Nephron (organoid): ENCODE measurements around the gene MAPK9.

Experiments
- H3K27ac Mint-ChIP-seq, 3 experiments: 2 replicates each; pipeline ENCODE4 v1.8.0; 2020; ENCODE audit warnings: mixed read lengths in 3 of 3, mild to moderate bottlenecking in 2 of 3, moderate library complexity in 1 of 3
- H3K27me3 Mint-ChIP-seq: 2 replicates; pipeline ENCODE4 v1.8.0; 2021; ENCODE audit warnings: low read depth, mild to moderate bottlenecking, moderate library complexity, mixed read lengths
- H3K36me3 Mint-ChIP-seq: 2 replicates; pipeline ENCODE4 v1.8.0; 2020; ENCODE audit warnings: low read depth, mixed read lengths
- H3K4me1 Mint-ChIP-seq: 2 replicates; pipeline ENCODE4 v1.8.0; 2020; ENCODE audit warnings: mixed read lengths
- H3K4me3 Mint-ChIP-seq, 3 experiments: 2 replicates each; pipeline ENCODE4 v1.8.0; 2020; ENCODE audit warnings: mild to moderate bottlenecking in 3 of 3, mixed read lengths in 3 of 3, moderate library complexity in 2 of 3
- H3K9me3 Mint-ChIP-seq: 2 replicates; pipeline ENCODE4 v1.8.0; 2020; ENCODE audit warnings: mixed read lengths
- CTCF ChIP-seq, 3 experiments: fragments of 200-600 bp; sonication (generic); IDR thresholded peaks; one replicate each; pipeline ENCODE4 v1.5.0; 2021; ENCODE audit warnings: antibody characterized with exemption in 3 of 3; ENCODE audit not compliant: unreplicated experiment in 3 of 3

Gene MAPK9

GRCh38 chr5:180194410-180195345, 97.2 kb downstream of the MAPK9 start:
- no peak overlapping the region for H3K4me3 Mint-ChIP-seq
- no peak for TF ChIP-seq CTCF (IDR thresholded peaks at IDR 0.05; ENCODE audit: unreplicated experiment in 3 of 3)
- H3K9me3 Mint-ChIP-seq: peaks cover 3% of the 10 kb centered on the region
- H3K27me3 Mint-ChIP-seq: peaks cover 5% of the 10 kb centered on the region
- H3K4me1 Mint-ChIP-seq: no peaks in the 10 kb centered on the region
- H3K27ac Mint-ChIP-seq: peak overlapping the region in 1 of 3 experiments; percentile 38
- no peaks in the 10 kb centered on the region for H3K36me3 Mint-ChIP-seq

- Mint-ChIP-seq H3K27me3 (peaks cover 5% of the 10 kb centered on the region), H3K27ac (no peak overlapping the region), H3K9me3 (peaks cover 9% of the 10 kb centered on the region), H3K4me3 (no peak overlapping the region), H3K36me3 (no peaks in the 10 kb centered on the region), H3K4me1 (no peaks in the 10 kb centered on the region)
- no peak for TF ChIP-seq CTCF (IDR thresholded peaks at IDR 0.05; ENCODE audit: unreplicated experiment in 3 of 3)
Measured at GRCh38 chr5:180193749-180194375, 98.0 kb downstream of the MAPK9 start.

GRCh38 chr5:180191716-180192115, 100.2 kb downstream of the MAPK9 start:
- no peak overlapping the region for H3K27ac Mint-ChIP-seq
- peaks cover 18% of the 10 kb centered on the region for H3K9me3 Mint-ChIP-seq
- no peak overlapping the region for H3K4me3 Mint-ChIP-seq
- TF ChIP-seq CTCF (IDR thresholded peaks at IDR 0.05; ENCODE audit: unreplicated experiment in 3 of 3): no peak
- no peaks in the 10 kb centered on the region for H3K4me1 Mint-ChIP-seq
- H3K36me3 Mint-ChIP-seq: no peaks in the 10 kb centered on the region
- peaks cover 5% of the 10 kb centered on the region for H3K27me3 Mint-ChIP-seq

- Mint-ChIP-seq H3K27me3 (peaks cover 2% of the 10 kb centered on the region), H3K4me3 (no peak overlapping the region), H3K9me3 (peaks cover 29% of the 10 kb centered on the region), H3K27ac (no peak overlapping the region), H3K4me1 (no peaks in the 10 kb centered on the region), H3K36me3 (no peaks in the 10 kb centered on the region)
- no peak for TF ChIP-seq CTCF (IDR thresholded peaks at IDR 0.05; ENCODE audit: unreplicated experiment in 3 of 3)
Measured at GRCh38 chr5:180187767-180188166, 104.1 kb downstream of the MAPK9 start.
